NCI-H345 (cell line): ENCODE data around the gene MAP4K4.

Experiments used
- DNase-seq: peaks from one replicate; lab custom pipeline; 2025; lab: John Stamatoyannopoulos, UW

The MAP4K4 gene

DNA sequence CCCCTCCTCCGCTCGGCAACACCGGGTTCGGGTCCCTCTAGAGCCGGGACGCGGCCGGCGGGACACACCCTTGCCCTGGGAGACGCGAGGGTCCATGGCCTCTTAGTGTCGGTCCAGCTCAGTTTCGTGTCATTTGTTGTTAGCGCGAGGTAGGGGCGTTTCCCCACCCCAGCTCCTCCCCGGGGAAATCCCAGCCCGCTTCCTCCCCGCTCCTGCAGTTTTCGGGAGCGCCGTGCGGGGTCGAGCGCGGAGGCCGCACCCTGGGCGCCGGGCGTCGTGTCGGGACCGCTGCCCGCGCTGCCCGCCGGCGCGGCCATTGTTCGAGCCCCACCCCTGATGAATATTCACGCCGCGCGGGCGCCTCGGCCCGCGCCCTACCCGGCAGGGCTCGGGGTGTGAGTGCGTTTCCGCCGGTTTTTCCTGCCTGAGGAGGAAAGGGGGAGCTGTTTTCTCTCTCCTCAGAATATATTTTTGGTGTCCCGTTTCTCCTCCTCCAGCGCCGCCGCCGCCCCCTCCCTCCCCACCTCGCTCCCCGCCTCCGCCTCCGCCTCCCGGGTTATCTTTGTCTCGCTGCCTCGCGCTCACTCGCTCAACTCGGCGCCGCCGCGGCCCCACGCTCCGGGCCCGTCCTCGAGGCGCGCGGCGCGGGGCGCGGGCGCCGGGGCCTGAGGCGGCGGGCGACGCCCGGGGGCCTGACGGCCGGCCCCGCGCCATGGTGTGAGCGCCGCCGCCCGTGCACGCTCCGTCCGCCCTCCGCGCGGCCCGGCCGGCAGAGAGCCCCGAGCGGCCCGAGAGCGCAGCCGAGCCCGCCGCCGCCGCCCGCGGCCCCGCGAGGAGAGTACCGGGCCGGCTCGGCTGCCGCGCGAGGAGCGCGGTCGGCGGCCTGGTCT lies at the start of gene MAP4K4:
Gene MAP4K4 (plus strand): TSS at position 584 of the 890 bp plus-strand sequence. CDS start 374 bp downstream, outside the sequence.
- peak; percentile 58 for DNase-seq

DNA sequence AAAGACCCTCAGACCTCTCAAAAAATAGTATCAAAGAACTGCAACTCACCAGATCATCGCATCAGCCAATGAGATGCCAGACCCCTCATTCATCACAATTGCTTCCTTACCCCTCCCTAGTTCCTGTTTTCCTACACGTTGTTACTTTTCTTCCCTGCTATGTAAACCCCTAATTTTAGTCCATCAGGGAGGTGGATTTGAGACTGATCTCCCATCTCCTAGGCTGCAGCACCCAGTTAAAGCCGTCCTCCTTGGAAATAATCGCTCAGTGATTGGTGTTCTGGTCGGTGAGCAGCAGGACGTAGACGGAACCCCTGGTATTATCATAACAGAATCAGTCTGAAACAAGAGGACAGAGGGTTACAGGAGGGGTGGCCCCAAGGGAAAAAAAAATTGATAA lies 44.0 kb upstream of the MAP4K4 start:
- DNase-seq = no peak

DNA sequence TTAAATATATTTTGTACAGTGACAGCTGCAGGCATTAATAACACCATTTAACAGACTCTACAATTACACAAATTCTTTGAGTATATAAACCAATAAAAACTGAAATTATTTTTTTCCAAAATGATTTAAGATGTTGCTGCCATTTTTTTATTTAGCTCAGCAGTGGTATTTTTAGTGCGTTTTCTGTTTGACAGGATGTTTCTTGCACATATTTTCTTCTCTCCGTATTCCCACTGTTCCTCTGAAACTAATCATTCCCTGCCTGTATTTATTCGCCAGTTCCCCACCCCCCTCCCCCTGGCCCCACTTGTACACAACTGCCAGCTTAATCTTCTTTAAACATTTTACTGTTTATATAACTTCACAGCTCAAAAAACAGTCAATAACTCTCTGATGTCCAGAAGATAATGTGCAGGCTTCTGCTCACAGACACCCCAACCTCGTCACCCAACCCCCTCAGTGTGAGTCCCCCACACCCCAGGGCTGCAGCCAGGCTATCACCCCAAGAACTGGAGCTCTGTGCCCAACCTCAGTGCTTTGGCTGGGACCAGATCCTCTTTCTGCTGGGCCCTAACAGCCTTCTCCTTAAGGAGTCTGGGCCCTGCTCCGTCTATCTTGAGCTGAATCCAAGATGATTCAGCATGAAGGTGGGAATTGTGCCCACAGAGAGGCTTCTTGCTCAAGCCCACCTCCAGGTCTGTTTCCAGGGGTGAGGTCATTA lies 41.6 kb upstream of the MAP4K4 start:
- DNase-seq = no peak

DNA sequence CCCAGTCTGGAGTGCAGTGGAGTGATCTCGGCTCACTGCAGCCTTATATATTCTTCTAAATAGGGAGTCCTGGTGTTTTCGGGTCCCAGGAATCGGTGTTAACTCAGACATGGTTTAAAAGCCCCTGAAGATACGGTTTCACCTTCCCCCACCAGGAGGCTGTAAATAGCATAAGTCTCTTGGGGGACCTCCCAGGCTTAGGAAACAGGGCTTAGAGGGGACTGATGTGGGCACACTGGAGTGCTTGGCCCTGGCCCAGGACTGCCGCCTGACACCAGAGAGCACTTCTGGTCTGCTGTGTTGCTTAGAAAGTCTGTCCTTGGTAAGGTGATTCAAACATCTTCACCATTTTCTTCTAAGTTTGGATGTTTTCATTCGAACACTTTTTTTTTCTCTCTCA lies 39.7 kb upstream of the MAP4K4 start:
- DNase-seq = no peak

DNA sequence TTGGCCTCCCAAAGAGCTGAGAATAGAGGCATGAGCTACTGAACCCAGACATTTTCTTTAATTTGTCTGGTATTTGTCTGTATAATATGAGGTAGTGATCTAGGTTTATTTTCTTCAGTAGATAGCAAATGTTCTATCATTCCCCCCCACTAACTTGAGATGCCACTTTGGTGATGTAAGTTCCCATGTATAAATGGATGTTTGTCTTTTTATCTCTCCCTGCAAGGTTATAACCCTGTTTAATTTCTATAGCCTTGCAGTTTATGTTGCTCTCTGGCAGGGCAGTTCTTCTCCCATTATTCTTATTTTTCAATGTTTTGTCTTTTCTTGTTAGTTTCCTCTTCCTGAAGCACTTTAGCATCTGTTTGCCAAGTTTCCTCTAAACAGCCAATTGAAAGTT lies 39.1 kb upstream of the MAP4K4 start:
- DNase-seq = no peak

DNA sequence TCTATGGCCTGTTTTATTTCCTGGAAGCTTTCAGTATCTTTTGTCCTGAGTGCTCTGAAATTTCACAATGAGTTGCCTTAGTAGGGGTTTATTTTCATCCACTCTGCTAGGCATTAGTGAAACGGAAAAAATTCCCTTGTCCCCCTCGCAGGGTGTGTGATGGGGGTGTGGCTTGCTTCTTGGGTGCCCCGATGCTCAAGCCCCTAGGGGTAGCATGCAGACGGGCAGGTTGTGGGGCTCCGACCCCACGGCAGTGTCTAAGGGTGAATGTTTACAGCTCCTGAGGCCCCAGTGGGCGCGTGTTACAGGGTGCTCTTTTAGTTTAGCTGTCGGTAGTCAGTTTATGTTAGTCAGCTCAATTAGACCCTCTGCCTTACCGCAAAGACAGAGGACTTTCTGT lies 32.2 kb upstream of the MAP4K4 start:
- no peak for DNase-seq

DNA sequence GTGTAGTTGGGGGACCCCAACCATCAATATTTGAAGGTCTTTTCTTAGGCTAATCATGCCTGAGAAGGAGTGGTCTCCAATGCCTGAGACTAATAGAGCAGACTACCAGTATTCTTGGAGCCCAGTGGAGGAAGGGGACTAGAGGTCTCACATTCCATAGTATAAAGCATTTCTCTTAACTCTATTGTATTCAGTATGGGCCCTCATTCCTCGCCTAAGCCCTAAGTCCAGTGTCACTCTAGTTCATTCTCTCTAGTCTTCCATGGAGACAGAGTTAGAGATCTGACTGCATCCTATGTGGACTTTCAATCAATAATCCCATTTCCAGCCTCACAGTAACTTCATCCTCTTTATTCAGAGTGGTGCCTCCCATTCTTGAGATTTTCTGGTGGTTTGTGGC lies 29.7 kb upstream of the MAP4K4 start:
- DNase-seq = no peak

DNA sequence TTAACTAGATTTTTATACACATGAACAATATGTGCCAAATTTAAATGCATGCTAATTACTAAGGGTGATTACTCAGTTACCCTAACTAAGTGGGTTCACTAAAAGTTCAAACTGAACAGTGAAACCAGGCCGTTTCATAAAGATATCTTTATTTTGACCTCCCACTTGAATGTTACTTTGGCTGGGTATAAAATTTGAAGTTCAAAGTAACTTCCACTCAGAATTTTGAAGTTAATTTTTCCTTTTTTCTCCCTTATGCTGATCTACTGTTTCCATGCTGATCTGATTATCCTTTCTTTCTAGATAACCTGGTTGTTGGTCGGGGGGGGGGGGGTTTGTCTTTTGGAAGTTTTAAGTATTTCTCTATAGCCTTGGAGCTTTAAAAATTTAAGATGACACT lies 25.5 kb upstream of the MAP4K4 start:
- DNase-seq = no peak

DNA sequence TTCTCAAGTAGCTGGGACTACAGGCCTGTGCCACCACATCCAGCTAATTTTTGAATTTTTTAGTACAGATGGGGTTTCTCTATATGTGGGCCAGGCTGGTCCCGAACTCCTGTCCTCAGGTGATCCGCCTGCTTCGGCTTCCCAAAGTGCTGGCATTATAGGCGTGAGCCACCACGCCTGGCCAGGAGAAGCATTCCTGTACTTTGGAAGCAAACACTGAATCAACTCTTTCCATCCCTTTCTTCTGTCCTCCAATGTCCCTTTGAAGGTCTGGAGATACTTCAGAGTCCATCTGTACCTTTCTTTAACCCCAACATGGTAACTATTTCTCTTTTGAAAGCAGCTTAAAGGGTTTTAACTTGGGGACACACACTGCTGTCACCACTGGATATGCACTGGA lies 23.6 kb upstream of the MAP4K4 start:
- no peak for DNase-seq

DNA sequence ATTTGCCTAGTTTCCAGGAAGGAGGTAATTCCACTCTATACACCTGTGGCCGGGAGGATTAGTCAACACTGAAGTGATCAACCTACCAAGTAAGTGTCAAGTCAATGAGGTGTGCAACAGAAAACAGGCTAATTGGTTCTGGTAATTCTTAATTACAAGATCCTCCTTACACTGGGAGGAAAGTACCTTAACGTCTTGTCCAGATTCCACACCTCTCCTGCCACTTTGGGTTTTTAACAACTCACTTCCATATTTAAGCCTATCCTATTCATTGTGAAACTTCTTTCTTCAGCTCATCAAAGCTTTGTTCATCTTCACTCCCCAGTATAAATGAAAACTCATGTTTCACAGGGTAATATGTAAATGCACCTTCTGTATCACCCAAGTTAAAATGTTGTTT lies 22.0 kb upstream of the MAP4K4 start:
- no peak for DNase-seq

DNA sequence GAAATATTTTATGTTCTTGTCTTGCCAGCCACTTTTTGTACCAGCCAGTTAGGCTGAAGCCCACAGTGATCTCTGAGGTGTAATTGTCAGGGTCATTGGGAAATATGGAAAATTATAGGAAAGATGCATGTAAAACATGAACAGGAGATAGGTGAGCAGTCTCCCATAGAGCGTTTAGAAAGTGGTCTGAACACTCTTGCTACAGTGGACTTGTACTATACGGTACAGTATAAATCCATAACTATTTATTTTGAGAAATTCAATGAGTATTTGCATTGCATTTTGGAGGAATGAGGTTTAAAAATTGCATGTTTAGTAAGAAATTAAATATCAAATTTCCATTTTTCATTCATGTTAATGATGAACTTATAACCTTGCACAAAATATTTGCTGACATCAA lies 20.8 kb upstream of the MAP4K4 start:
- no peak for DNase-seq

DNA sequence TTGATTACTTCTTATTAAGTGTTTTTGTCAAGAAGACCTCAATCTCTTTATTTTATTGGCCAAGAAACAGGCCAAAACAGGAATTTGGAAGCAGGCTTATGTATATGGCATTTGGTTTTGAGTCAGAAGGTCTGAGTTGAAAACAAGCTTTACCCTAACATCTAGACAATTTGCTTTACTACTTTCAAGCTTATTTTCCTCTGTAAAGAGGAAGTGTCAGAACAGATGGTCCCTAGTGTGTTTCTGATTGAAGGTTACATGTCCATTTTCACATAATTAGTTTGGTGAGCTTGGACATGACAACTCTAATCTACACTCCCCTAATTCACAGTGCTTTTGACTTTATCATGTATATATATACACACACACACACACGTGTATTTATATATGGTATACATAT lies 19.8 kb upstream of the MAP4K4 start:
- no peak for DNase-seq

DNA sequence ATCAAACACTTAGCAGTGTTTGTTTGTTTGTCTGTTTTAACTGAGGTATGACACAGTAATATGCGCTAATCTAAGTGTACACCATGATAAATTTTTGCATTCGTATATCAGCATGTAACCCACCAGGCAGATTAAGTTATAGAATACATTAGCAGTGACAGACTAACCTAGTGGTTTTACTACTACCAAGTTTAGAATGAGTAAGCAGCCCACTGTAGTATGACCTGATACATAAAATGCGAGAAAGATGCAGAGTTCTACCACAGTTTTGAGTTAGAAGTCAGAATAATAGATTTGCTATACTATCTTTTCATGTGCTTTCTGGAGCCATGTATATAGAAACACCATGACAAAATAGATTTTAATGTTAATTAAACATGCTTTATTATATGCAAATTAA lies 19.1 kb upstream of the MAP4K4 start:
- no peak for DNase-seq

DNA sequence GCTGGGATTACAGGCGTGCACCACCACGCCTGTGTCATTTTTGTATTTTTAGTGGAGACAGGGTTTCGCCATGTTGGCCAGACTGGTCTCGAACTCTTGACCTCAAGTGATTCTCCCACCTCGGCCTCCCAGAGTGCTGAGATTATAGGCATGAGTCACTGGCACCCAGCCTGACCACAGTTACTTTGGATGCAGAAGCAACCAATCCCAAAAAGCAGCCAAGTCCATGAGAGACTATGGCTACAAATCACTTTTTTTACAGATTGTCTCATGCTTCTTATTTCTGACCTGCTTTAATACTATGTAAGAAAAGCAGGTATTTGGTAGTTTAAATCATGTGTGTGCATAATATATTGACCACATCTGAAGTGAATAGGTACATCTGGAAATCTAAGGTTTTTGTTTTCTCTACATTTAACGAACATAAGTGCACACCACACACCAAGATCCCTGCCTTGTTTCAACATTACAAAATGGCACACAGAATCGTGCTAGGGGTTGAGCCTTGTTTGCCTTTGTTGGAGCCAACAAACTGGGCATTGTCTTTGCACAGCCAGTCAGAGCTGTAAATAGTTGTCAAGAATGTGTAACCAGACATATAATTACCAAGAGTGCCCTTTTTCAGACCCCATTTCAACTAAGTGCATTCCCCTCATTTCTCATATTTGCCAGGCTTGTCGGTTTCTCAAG lies 18.3 kb upstream of the MAP4K4 start:
- no peak for DNase-seq

DNA sequence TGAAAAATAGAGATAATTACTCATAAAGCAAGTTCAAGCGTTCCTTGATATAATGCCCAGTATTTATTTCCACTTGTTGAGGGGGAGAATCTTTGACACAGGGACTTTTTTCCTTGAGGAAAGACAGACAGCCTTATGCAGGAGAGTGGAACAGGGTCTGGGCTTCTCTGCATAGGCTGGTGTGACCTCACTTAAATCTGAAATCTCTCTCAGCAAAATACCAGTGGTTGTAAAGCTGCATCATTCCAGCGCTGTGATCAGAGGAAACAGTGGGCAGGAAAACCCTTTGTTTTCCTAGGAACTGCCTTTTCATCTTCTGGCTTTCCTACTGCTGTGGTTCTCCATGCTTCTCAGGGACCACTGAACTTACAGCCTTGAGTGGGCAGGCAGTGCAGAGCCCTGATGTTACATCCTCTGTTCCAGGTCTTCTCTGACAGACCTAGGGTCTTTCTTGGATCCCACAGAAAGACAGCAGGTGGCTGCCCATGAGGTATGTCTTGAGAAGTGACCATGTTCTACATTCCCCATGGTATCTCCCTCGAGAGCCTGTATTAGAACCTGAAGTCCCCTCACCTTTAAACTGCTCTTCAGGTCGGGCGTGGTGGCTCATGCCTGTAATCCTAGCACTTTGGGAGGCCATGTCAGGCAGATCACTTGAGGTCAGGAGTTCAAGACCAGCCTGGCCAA lies 17.6 kb upstream of the MAP4K4 start:
- no peak for DNase-seq

DNA sequence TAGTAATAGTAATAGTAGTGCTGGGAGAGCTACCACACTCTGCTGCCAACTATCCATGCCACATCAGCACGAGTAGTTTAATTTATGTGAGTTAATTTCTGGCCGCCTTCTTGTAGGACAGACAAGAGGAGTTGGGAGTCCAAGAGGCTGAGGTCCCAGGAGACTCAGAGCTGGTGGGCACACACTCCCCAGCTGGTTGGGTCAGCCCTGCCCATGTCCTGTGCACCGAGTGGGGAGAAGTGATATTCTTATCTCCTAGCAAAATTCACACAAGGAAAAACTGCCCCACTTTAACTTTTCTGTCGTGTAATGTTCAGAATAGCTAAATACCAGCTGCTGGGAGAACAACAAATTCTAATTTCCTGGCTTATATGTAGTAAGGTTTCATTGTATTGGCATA lies 15.2 kb upstream of the MAP4K4 start:
- no peak for DNase-seq

DNA sequence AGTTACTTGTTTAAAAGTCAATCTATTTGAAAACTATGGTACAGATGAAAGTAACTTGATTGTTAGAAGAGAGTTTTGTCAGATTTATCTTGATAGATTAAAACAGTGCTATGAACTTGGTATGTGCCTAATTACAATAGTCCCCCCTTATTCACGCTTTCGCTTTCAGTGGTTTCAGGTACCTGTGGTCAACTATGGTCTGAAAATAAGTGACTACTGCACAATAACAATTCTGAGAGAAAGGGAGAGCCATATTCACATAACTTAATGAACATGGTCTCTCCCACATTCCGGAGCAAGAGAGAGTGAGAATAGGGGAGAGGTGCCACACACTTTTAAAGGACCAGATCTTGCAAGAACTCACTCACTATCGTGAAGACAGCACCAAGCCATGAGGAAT lies 13.2 kb upstream of the MAP4K4 start:
- DNase-seq = no peak

DNA sequence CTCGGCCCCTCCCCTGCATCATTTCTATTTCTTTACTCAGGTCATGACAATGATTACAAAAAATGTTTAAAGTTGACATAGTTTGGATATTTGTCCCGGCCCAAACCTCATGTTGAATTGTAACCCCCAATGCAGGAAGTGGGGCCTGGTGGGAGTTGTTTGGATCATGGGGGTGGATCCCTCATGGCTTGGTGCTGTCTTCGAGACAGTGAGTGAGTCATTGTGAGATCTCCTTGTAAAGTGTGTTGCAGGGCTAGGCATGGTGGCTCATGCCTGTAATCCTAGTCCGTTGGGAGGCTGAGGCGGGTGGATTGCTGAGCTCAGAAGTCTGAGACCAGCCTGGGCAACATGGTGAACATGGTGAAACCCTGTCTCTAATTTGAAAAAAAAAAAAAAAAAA lies 9.2 kb upstream of the MAP4K4 start:
- no peak for DNase-seq

DNA sequence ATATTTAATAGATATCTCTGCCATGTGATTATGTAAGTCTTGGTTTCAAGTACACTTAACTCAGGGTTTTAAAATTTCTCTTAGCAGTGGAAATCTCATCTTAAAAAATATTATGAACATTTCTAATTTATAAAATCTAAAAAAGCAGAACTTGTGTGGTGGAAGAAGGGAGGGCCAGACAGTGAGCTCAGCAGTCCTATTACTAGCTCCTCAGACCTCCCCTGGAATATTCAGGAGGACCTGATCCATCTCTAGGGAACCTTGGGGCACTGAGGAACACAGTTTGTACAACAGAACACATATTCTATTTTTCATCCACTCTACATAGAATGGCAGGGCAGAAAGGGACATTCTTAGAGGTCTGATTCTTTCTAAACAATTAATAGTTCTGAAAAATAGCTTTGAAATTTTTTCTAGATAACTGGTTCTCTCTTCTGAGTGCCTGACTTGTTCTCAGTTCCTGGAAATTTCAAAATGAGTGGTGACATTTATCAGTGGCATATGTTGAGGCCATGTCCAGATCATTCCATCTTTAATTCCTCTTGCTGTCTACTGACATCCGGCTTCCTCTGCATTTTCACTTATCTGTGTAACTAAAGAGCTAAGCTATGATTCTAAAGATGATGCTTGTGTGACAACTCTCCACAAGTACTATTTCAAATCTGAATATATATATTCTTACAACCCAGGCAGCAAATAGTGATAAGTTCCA lies 8.2 kb upstream of the MAP4K4 start:
- no peak for DNase-seq

DNA sequence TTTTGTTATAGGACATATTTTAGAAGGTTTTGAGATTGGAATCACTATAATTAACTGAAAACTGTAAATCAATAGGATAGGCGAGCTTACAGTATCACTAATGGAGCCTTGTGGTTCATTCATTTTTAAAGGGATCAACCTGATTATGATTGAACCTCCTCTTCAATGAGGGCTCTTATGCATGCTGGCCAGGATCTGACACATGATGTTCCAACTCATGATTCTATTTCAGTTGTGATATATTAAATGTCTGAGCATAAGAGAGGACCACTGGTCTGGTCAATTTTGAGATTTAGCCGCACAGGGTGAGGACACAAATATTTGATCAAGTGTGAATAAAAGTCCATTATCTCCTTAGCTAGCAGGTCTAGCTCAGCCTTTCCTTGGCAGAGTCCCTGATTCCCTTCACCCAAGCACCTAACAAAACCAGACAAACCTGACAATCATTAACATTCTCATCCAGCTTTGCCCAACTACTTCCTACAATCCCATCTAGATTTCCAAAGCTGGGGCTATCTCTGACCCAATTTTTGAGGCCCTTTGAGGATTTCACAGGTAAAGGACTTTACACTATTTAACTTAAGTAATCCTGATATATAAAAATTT lies 6.9 kb upstream of the MAP4K4 start:
- DNase-seq = no peak

DNA sequence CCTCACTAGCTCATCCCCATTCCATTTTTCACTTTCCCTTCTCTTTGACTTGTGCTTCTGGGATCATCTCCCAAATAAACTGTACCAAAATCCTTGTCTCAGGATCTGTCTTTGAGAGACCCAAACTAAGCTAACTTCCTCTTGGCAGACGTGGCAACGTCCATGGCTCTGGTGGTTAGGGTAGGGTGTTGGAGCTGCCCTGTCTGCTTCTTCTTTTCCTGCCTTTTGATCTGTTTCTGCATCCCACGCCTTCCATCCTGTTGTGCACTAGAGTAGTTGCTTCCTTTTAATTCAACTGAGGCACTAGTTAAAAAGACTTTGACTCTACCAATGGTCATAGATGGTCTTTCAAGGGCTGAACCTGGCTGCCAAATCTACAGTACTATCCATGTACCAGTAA lies 5.5 kb upstream of the MAP4K4 start:
- no peak for DNase-seq
